Stimulated activated CD4-positive, alpha-beta T cell treated with anti-CD3 and anti-CD28 coated beads, Interleukin-2, amount 100 ng/mL, for 4 hours (primary cell): ENCODE results near the gene ZIM2.
"Not testable (repeated sequence)": the region's sequence is repeated elsewhere in the genome, so short reads cannot be mapped to it uniquely, and the experiment has no call there.

Experiments
- DNase-seq: peaks from one replicate; pipeline ENCODE4 v3.0.0-alpha.2; 2020; ENCODE audit warnings: low read depth

ZIM2 gene

DNA sequence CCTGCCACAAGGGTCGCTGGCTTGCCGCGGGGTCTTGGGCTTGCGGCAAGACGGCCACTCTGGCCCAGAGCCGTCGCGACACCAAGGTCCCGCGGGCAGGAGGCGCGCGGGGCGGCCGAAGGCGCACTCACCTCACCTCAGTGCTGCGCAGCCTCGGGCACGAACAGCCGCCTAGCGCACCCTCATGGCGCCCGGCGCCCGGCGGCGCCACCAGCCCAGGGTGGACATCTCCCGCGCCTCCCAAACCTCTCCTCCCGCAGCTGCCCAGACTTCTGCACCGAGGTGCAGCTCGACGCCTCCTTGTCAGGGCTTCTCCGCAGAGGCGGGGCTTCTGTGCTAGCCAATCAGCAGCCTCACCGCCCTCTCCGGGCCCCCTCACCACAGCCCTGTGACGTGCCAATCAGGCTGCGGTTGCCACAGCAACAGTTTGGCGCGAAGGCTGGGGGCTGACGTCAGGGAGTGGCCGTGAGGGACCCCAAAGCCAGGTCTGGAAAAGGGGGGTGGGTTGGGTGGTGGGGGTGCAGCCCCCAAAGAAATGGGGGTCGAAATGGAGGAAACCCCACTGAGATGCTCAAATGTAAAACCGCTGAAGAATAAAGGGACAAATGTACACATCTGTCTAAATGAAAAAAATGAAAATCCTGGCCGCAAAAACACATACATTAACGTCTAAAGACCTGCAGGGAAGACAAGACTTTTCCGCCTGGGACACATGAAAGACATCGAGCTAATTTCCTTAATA lies at the start of gene ZIM2, which contains the start of gene PEG3:
Gene ZIM2, minus strand, starts transcription at position 276 of the 742 bp plus-strand sequence. CDS start 16,449 bp downstream, outside the sequence.
Gene PEG3, minus strand, starts transcription at position 276 of the 742 bp plus-strand sequence. CDS start 16,071 bp downstream, outside the sequence.
- no peak for DNase-seq

DNA sequence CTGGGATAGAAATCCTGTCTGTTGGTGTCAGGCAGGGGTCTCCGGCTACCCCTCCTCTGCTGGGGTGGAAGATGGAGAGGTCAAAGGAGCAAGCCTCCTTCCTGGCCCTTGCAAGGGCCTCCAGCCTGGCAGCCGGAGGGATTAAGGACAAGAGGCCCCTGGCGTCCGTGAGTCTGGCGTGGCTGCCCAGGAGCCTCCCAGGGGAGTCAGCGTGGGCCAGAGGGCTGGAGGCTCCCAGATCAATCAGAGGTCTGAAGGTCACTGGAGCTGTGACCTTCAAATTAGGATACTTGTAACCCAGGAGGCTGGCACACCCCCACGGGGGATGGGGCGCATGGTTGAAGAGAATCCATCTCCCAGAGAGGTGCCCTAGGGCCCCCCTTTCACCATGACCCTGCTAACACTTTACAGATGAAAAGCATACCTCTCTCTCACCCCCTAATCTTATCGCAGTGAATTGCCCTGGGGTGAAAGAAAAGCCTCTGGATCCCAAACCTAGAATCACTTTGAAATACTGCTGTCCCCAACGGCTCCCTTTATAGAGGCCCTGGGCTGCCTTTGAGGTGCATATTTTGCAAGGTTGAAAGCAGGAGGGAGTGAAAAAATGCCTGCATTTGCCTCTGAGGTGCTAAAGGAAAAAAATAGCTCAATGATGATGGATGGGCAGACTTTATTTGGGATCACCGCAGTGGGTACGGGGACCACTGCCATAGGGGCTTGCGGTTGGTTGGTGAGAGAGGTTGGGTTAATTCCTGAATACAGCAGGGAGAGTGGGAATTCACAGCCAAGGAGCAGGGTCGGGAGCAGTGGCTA lies 44.9 kb upstream of the ZIM2 start:
- DNase-seq, result no peak

DNA sequence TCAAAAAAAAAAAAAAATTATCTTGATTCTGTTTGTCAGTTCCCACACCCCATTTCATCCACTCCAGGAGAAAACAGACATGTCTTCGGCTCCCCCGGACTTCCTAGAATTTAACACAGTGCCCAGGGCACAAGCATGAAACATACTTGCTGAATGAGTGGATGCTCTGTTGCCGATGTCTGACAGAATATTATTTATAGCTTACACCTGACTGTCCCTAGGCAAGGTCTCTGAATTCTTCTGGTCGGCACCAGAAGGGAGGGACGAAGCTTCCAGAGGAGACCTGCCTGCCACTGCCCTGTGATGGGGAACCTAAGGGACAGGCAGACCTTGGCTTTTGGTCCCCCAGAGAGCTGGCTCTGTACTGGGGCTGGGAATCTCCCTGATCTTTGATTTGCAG lies 43.9 kb upstream of the ZIM2 start:
- no peak for DNase-seq

DNA sequence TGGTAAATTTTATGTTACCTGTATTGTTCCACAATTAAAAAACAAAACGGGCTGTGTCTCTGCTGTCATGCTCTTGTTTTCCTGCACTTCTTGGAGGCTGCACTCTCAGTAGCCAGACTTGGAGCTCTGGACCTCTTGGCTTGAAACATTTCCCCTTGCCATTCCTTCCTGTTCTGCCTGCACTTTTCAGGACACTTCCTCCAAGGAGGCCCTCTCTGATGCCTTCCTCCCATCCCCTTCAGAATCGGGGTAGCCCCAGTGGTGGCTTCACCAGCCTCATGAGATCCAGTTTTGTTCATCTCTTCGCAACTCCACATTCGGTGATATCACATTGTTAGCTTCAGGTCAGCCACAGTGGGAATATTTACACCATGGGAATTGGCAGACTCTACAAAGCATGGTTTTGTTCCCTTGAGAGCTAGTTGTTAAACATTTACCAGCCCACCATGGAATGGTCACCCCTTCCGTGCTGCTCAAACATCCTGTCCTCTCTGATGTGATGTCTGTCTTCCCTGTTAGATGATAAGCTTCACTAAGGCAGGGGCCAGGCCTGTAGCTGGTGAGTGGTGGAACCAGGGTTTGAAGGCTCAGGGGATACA lies 40.2 kb upstream of the ZIM2 start:
- no peak for DNase-seq

DNA sequence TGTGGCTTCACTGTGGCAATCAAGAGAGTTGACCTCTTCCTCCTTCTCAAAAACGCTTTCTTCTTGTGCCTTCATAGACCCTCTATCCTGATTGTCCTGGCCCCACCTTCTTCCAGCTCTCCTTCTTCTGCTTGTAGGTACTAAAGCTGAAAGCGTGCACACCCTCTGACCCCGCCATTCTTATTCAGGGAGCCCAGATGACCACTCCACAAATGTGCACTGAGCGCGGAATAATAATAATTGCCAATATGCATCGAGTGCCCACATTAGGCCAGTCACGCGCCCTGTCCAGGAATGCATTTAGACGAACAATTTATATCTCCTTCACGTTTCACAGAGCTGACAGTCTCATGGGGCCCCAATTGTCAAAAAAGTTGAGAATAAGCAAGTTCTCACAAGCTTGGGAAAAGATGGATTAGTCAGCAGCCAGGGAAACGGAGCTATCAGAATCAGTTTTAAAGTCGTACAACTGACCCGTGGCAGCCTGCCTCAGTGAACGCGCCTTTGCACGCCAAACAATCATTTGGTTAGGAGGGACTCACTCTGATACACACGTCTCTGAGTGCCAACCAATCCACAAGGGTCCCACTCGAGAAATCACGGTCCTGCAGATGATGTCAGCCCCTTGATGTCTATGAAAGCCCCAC lies 36.7 kb upstream of the ZIM2 start:
- no peak for DNase-seq

DNA sequence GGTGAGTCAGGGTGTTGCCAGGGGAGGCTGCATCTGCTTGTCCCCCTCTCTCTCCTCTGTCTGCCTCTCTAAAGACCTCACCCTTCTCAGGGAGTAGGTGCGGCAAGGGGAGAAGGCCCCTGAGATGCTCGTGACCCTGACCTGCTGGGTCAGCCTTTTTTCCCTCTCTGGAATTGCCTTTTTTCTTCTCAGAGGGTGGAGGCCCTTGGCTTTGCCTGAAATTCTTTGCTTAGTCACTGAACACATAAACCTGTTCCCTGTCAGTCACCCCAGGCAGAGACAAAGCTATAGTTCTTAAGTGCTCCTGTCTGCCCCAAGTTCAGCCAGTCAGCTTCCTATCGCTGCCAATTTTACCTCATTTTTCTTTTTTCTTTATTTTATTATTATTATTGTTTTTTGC lies 35.2 kb upstream of the ZIM2 start:
- no peak for DNase-seq

DNA sequence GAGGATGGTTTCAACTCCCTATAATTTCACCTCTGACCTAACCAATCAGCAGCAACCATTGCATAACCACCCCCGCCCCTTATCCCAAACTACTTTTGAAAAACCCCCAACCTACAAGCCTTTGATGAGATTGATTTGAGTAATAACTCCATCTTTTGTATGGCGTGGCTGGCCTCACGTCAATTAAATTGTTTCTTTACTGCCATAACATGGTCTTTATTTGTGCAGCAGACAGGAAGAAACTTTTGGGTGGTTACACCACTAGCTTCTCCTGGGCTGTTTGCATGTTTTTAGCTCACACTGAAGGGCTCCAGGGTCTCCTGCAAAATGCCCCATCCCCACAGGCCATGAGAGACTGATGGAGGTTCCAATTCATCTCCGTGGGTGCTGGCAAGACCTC lies 34.0 kb upstream of the ZIM2 start:
- no peak for DNase-seq

DNA sequence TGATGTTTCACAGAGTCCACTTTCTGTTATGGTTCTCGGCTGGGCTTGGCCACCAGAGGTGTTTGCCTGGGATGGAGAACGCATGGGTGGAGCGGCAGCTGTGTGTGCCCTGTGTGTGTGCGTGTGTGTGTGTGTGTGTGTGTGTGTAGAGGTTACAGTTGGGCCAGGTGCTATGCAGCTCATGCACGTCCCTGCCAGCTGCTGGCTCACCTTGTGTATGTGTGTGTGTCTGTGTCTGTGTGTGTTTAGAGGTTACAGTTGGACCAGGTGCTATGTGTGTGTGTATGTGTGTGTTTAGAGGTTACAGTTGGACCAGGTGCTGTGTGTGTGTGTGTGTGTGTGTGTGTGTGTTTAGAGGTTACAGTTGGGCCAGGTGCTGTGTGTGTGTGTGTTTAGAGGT lies 33.0 kb upstream of the ZIM2 start:
- DNase-seq, result no peak

DNA sequence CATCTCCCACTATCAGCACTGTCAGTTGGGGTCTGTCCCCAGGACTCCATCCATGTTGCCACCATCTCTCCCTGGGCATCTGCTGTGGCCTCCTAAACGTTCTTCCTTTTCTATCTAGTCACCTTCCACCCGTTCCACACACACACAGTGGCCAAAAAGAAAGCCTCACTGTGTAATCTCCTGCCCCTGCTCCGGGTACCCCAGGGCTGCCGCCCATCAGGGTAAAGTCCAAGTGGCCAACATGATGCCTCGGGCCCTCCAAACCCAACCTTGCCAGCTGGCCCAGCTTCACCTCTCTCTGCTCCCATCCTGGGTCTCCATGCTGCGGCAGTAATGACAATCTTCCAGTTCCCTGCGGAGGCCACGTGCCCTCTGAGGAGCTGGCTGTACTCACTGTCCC lies 29.4 kb upstream of the ZIM2 start:
- no peak for DNase-seq

DNA sequence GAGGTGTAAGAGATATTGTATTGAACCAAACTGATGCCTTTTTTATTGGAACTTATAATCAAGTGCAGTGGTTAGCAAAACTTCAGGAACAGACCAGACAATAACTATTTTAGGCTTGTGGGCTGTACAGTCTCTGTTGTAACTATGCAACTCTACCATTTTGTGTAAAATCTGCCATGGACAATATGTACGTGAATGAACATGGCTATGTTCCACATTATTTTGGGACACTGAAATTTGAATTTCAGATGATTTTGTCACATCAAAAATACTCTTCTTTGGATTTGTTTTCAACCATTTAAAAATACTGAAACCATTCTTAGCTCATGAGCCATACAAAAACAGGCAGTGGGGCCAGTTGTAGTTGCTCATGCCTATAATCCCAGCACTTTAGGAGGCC lies 27.9 kb upstream of the ZIM2 start:
- DNase-seq, result no peak

DNA sequence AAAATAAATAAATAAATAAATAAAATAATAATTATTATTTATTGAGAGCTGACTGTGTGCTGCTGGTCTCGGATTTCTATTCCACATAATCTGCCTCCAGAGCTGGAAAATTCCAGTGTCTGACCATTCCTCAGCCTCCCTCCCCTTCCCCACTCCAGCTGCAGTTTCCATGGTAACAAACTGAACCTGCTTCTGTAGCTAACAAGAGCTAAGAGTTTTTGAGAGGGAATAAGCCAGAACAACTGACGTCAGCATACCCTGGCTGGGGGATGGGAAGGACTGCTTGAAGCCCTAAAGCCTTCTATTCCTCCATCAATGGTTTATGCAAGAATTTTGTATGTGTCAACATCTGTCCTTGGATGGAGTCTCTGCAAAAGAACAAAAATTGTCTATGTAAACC lies 26.0 kb upstream of the ZIM2 start:
- DNase-seq, result no peak

DNA sequence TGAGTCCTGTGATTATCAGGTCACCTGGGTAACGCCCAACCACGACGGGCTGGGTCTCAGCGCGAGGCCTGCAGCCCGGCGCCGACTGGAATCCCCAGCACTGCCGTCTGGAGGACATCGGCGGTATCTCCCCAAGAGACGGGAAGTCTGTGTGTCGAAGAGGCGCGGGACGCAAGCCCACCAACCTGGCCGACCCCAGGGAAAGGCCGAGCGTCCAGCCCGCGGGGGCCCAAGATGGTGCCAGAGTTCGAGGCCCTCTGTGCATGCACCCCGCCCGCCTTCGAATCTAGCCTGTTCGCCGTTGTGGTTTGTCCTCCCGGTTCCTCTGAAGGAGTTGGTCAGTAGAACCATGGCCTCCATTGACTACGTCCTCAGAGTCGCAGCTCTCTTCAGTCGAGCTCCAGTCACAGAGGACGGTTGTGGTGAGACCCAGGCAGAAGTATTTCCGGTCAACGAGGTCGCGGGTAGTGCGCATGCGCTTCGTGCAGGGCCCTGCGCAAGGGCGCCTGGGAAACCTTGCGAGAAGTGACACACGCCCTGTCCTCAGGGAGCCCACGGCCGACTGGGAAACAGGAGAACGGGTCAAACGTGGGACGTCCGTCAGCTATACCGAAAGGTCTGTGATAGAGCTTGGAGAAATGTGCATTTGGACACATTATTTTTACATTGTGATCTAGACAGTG lies 24.1 kb upstream of the ZIM2 start:
- no peak for DNase-seq

DNA sequence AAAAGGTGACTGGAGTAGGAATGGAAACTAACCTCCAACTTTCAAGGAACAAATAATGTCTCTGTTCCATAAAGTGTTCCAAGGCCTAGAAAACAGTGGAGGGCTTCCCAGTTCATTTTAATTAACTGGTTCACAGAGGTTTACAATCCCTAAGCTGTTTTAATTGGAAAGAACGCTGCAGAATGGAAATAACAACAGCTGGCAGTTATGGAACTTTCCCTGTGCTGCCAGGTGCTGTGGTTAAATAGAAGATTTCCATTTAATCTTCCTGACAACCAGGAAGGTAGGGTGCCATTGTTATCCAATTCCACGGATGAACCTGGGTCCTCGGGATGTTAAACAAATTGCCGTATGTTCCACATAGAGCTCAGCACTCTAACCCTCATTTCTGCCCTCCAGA lies 22.2 kb upstream of the ZIM2 start:
- no peak for DNase-seq

DNA sequence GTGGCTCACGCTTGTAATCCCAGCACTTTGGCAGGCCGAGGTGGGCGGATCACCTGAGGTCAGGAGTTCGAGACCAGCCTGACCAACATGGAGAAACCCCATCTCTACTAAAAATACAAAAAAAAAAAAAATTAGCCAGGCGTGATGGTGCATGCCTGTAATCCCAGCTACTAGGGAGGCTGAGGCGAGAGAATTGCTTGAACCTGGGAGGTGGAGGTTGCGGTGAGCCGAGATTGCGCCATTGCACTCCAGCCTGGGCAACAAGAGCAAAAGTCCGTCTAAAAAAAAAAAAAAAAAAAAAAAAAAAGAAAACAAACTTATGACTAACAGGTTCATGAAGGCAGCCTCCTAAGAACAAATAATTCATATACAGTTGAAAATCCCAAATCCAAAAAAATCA lies 19.9 kb upstream of the ZIM2 start:
- DNase-seq, result not testable (repeated sequence)

DNA sequence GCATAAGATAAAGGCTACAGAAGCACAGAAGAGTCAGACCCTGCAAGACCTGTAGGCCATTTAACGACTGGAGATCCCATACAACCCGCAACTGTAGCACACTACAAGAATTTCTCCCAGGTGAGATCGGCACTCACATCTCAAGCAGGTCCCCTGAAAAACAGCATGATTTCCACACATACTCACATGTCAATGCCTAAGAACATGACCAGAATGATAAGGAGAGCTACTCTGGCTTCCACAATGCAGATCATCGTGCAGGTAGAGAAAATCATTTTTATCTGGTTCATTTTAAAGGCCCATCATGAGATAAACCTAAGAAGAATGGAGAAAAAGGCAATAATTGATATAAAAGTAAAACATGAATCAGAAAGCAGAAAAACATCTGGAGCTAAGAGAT lies 17.5 kb upstream of the ZIM2 start:
- DNase-seq, result no peak

DNA sequence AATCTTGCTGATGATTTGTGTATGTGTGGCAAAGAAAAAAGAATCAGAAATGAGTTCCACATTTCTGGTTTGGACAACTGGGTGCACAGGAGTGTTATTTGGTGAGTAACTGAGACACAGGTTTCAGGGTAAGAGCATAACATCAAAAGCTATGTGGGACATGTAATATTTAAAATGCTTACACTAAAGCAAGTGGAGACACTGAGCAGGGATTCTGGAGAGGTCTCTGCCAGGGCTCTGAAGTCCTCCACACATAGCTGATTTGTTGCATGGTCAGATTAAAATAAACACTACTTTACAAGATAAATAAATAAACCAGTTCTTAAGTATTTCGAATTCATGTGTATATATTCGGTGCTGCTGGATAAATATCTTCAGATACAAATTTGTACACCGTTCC lies 16.3 kb upstream of the ZIM2 start:
- no peak for DNase-seq

DNA sequence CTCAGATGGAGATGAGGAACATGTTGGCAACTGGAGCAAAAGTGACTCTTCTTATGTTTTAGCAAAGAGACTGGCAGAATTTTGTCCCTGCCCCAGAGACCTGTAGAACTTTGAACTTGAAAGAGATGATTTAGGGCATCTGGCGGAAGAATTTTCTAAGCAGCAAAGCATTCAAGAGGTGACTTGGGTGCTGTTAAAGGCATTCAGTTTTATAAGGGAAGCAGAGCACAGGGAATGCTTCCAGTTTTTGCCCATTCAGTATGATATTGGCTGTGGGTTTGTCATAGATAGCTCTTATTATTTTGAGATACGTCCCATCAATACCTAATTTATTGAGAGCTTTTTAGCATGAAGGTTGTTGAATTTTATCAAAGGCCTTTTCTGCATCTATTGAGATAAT lies 11.8 kb upstream of the ZIM2 start:
- DNase-seq, result not testable (repeated sequence)

DNA sequence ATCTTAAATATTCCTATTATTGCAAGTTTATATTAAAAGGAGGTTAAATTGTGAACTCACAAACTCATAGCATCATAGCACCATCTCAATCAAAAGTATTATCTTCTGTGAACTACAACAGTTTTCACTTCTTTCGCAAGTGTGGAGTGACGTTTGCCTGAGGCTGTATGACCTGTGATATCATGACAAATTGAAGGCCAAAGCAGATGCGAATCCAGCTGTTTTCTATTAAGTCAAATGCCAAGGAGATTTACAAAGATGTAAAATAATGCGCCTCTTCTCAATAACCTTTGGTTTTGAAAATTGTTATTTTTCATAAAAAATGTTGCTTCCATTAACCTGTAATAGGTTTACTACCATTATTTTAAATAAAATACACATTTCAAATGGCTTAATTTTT lies 7.6 kb upstream of the ZIM2 start:
- DNase-seq, result no peak

DNA sequence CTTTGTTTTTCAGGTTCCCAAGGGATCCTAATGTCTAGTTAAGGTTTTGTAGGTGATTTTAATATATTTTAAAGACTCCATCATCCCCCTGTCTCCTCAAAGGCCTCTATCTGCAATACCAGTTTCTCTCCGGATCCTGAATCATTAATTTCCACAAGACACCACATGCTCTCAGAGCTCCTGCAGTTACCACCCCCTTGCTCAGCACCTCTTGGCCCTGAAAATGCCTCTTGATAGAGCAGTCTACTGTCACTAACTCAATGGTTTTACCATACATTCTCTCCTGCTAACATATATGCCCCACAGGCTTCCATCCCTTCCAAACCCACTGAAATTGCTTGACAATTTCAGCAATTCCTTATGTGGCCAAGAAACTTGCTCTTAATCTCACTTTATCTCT lies 1.9 kb upstream of the ZIM2 start:
- no peak for DNase-seq

DNA sequence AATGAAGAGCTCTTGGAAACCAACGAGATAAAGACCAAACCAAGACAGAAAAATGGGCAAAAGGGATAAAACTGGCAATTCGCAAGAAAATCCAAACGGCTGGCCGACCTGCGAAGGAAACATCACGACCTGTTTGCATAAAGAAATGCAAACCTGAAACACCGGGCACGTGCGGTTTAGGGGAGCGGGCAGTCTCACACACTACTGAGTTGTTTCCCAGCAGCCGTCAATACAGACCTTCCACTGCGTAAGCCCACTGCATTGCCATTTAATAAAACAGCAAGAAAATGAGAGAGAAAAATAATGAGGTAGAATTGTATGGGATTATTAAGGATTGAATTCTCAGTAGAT lies 642 bp upstream of the ZIM2 start:
- DNase-seq, result no peak

DNA sequence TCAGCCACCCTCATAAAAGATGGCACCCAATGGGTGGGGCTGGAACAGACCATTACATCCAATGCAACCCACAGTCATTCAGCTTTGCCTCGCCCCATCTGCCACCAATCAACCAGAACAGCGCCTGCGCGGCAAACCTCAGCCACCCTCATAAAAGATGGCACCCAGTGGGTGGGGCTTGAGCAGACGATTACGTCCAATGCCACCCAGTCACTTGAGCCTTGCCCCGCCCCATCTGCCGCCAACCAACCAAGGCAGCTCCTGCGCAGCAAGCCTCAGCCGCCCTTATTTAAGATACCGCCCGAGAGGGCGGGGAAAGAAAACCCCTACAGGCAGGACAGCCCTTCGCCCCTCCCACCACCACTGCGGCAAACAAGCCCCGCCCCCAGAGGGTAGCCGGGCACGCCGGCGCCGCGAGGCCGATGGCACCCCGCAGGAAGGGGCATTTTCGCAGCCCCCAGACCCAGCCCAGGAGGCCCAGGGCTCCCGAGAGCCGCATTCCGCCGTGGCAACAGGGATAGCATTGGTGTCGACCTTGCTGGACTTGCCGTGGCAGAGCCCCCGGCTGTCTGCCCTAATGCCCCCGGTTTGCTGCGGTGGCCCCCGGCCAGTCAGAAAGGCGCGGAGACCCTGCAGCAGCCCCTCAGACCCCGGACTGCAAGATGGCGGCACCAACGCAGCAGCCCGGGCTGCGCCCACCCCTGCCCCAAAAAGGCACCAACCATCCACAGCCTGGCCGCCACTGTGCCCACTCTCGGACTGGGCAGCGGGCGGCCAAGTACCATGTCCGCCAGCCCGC lies 675 bp downstream of the ZIM2 start:
- DNase-seq, result no peak
